Measurements from ENCODE around the gene DYRK1B.

- no peak for TF ChIP-seq GATA3 (IDR thresholded peaks at IDR 0.05; ENCODE audit: low read depth, low read length)
- TF ChIP-seq GATA2 (IDR thresholded peaks at IDR 0.05; ENCODE audit: low read depth, low read length), result no peak
Observed at GRCh38 chr19:39843919-39844793, 10.2 kb upstream of the DYRK1B start.

Data from SH-SY5Y (cell line).